SU-DHL-6 (cell line): ENCODE measurements around the gene DAPK1.

Experiments
- H2AFZ ChIP-seq: fragments of 200-600 bp; sonication (generic); 2 replicates; pipeline ENCODE4 v1.6.1; 2014; ENCODE audit warnings: low read depth, mild to moderate bottlenecking, moderate library complexity, mixed read lengths, antibody characterized with exemption, low read length; ENCODE audit not compliant: severe bottlenecking
- H3F3A ChIP-seq: fragments of 200-600 bp; shearing (Covaris generic); 2 replicates; pipeline ENCODE4 v1.6.0; 2016; ENCODE audit warnings: antibody characterized with exemption, mild to moderate bottlenecking; ENCODE audit not compliant: insufficient read depth
- H3K27ac ChIP-seq: fragments of 200-600 bp; sonication (generic); 2 replicates; pipeline ENCODE4 v1.5.1; 2016; ENCODE audit warnings: low read depth, mild to moderate bottlenecking, low read length, moderate library complexity, mixed read lengths
- H3K27me3 ChIP-seq: fragments of 200-600 bp; sonication (generic), shearing (Covaris generic); 2 replicates; pipeline ENCODE4 v1.6.0; 2014; ENCODE audit warnings: mild to moderate bottlenecking, low read length
- H3K36me3 ChIP-seq: fragments of 200-600 bp; sonication (generic); 2 replicates; pipeline ENCODE4 v1.6.1; 2014; ENCODE audit warnings: mild to moderate bottlenecking, low read length, mixed read lengths
- H3K4me2 ChIP-seq: fragments of 300-600, 200-600 bp; shearing (Covaris generic), sonication (generic); 2 replicates; pipeline ENCODE4 v1.6.0; 2014; ENCODE audit warnings: low read length, low read depth, mild to moderate bottlenecking; ENCODE audit not compliant: poor library complexity, severe bottlenecking
- H3K4me3 ChIP-seq: fragments of 200-600 bp; sonication (generic); 2 replicates; pipeline ENCODE4 v1.5.1; 2014; ENCODE audit warnings: antibody characterized with exemption, low read length, mild to moderate bottlenecking, mixed read lengths; ENCODE audit not compliant: insufficient read depth, poor library complexity, severe bottlenecking
- H3K79me2 ChIP-seq: fragments of 200-600 bp; sonication (generic); 2 replicates; pipeline ENCODE4 v1.6.1; 2014; ENCODE audit warnings: mild to moderate bottlenecking, low read length, moderate library complexity; ENCODE audit not compliant: insufficient read depth
- H3K9ac ChIP-seq: fragments of 200-600 bp; sonication (generic); 2 replicates; pipeline ENCODE4 v1.7.0; 2014; ENCODE audit warnings: mild to moderate bottlenecking, low read length
- H3K9me2 ChIP-seq: fragments of 200-600 bp; sonication (generic); replicated peaks from 2 replicates; pipeline ENCODE4 v1.6.1; 2014; ENCODE audit warnings: low read length; ENCODE audit not compliant: insufficient read depth
- H3K9me3 ChIP-seq: fragments of 200-600 bp; sonication (generic); 2 replicates; pipeline ENCODE4 v1.6.1; 2014; ENCODE audit warnings: low read length, mixed read lengths; ENCODE audit not compliant: insufficient read depth
- H4K20me1 ChIP-seq: fragments of 200-600 bp; sonication (generic); 2 replicates; pipeline ENCODE4 v1.6.1; 2014; ENCODE audit warnings: low read depth, mild to moderate bottlenecking, antibody characterized with exemption, low read length, moderate library complexity, mixed read lengths
- EZH2phosphoT487 ChIP-seq: fragments of 200-600 bp; sonication (generic), shearing (Covaris generic); conservative IDR thresholded peaks from 2 replicates; pipeline ENCODE4 v1.6.1; 2018; ENCODE audit warnings: mild to moderate bottlenecking, antibody characterized with exemption, low read length, moderate library complexity, mixed read lengths
- TF ChIP-seq, protein P1 (sequence below): fragments of 200-600 bp; sonication (generic); IDR thresholded peaks from one replicate; pipeline ENCODE4 v1.5.1; 2017; ENCODE audit warnings: antibody characterized with exemption, mild to moderate bottlenecking, low read length, moderate library complexity; ENCODE audit not compliant: insufficient read depth, poor library complexity, severe bottlenecking

Gene DAPK1

DNA sequence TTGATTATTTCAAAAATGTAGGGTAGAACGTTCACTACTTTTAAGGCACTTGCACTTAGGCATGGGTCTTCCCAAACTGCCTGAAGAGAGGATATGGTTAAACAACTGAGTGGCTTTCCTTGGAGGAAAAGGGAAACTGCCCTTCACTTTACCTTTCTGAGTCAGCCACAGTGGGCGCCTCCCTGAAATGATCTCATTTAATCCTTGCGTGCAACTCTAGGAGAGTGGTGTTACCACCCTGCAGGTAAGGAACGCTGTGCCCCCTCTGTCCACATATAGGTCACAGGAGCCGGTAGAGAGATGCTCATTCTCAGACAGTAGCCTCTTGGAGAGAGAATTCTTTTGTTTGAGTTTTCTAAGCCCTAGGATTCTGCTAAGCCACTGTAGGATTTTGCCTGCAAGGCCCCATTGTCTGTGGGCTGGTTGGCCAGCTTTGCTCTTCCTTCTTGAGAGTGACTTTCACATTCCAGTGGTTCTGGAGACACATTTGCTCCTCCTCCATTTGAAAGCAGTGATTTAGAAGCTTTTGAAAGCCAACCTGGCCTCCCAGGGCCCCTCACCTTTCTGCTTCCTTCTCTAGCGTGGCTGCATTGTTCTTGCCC is 118.0 kb downstream of the DAPK1 start:
- H2AFZ ChIP-seq: no peak overlapping the region
- H3K36me3 ChIP-seq: no peaks in the 10 kb centered on the region
- H3K27ac ChIP-seq: no peak overlapping the region
- no peaks in the 10 kb centered on the region for H4K20me1 ChIP-seq
- no peaks in the 10 kb centered on the region for H3K79me2 ChIP-seq
- H3K9me2 ChIP-seq: no peaks in the 10 kb centered on the region
- no peak overlapping the region for H3K4me3 ChIP-seq
- H3K4me2 ChIP-seq: no peak overlapping the region
- H3F3A ChIP-seq: no peaks in the 10 kb centered on the region
- TF ChIP-seq, protein P1, sequence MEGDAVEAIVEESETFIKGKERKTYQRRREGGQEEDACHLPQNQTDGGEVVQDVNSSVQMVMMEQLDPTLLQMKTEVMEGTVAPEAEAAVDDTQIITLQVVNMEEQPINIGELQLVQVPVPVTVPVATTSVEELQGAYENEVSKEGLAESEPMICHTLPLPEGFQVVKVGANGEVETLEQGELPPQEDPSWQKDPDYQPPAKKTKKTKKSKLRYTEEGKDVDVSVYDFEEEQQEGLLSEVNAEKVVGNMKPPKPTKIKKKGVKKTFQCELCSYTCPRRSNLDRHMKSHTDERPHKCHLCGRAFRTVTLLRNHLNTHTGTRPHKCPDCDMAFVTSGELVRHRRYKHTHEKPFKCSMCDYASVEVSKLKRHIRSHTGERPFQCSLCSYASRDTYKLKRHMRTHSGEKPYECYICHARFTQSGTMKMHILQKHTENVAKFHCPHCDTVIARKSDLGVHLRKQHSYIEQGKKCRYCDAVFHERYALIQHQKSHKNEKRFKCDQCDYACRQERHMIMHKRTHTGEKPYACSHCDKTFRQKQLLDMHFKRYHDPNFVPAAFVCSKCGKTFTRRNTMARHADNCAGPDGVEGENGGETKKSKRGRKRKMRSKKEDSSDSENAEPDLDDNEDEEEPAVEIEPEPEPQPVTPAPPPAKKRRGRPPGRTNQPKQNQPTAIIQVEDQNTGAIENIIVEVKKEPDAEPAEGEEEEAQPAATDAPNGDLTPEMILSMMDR: no peak
- no peak for TF ChIP-seq EZH2phosphoT487
- H3K27me3 ChIP-seq: no peaks in the 10 kb centered on the region
- no peaks in the 10 kb centered on the region for H3K9me3 ChIP-seq
- no peak overlapping the region for H3K9ac ChIP-seq

DNA sequence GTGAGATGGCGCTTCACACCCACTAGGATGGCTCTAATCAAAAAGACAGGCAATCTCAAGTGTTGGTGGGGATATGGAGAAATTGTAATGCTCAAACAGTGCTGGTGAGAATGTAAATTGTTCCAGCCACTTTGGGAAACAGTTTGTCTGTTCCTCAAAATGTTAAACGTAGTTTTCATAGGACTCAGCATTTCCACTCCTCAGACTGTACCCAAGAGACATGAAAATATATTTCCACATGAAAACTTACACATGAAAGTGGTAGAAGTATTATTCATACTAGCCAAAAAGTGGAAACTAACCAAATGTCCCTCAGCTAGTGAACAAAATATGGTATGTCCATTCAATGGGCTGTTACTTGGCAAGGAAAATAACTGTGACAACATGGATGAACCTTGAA is 120.6 kb downstream of the DAPK1 start:
- no peaks in the 10 kb centered on the region for H3K9me2 ChIP-seq
- H3K9ac ChIP-seq: no peak overlapping the region
- H2AFZ ChIP-seq: no peak overlapping the region
- H4K20me1 ChIP-seq: no peaks in the 10 kb centered on the region
- H3K36me3 ChIP-seq: no peaks in the 10 kb centered on the region
- H3K9me3 ChIP-seq: no peaks in the 10 kb centered on the region
- no peaks in the 10 kb centered on the region for H3F3A ChIP-seq
- TF ChIP-seq EZH2phosphoT487: no peak
- TF ChIP-seq, protein P1: no peak
- no peak overlapping the region for H3K4me2 ChIP-seq
- H3K4me3 ChIP-seq: no peak overlapping the region
- no peak overlapping the region for H3K27ac ChIP-seq
- no peaks in the 10 kb centered on the region for H3K27me3 ChIP-seq
- no peaks in the 10 kb centered on the region for H3K79me2 ChIP-seq

DNA sequence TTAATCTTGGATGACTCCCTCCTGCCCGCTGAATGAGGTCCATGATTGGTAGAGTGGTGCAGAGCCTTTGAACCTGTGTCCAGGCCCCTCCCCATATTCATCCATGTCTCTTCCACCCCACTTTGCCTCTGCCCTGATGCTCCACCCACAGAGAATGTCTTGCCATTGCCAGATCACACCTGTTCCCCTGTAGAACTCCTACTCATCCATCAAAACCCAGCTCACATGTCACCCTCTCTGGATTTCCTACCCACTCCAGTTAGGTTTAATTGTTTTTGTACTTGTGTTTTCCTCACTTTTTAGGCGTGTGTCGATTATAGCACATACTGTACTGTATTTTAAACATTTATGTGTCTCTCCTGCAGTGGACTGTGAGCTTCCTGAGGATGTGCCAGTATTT is 121.3 kb downstream of the DAPK1 start:
- Histone ChIP-seq H3K27me3 (no peaks in the 10 kb centered on the region), H3K27ac (no peak overlapping the region), H2AFZ (no peak overlapping the region), H3K9ac (no peak overlapping the region), H3K4me3 (no peak overlapping the region), H3K9me3 (no peaks in the 10 kb centered on the region), H3K79me2 (no peaks in the 10 kb centered on the region), H3K4me2 (no peak overlapping the region), H3K9me2 (no peaks in the 10 kb centered on the region), H4K20me1 (no peaks in the 10 kb centered on the region), H3K36me3 (no peaks in the 10 kb centered on the region), H3F3A (no peaks in the 10 kb centered on the region)
- no peak for TF ChIP-seq EZH2phosphoT487
- TF ChIP-seq, protein P1: no peak
